ENCODE data around the gene ARHGEF4. TPM values are rescaled to one million over a fixed set of nuclear protein-coding genes. Genes with fewer than 3 reads are reported as not detected.

The ARHGEF4 gene
- total RNA-seq, 1 experiment from 2014 or later, result 20.0 TPM

DNA sequence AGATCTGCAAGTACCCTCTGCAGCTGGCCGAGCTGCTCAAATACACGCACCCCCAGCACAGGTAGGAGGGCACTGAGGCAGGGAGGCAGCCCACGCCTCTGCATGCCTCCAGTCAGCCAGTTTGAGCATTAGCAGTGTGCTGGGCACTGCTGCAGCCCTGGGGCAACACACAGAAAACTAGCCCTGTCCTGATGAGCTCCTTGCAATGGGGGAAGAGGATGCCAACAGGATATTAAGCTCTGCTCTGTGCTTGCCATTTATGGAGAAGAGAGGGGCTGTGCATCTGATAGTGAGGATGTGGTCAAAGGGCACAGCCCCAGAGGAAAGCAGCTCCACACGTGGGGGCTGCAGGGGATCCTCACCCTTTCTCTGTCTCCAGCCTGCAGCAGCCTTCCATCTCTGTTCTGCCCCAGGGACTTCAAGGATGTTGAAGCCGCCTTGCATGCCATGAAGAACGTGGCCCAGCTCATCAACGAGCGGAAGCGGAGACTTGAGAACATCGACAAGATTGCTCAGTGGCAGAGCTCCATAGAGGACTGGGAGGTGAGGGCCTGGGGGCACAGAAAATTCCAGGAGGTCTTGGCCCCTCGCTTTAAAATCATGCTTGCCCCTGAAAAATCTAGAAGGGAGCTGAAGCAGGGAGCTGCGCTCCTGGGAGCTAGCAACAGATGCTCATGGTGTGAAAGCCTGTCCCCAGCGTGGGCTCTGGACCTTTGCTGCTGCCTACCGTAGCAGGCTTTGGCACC lies 204.9 kb downstream of the ARHGEF4 start:
- Histone ChIP-seq H3K9me2 (ENCODE audit: insufficient read depth) (no peaks in the 10 kb centered on the region), H3K27ac (no peak overlapping the region), H3K79me2 (ENCODE audit: low read depth) (no peaks in the 10 kb centered on the region), H3K9me3 (ENCODE audit: insufficient read depth, low read depth) (no peaks in the 10 kb centered on the region), H3K27me3 (ENCODE audit: insufficient read depth, low read depth) (no peaks in the 10 kb centered on the region), H3K4me1 (replicated peaks; ENCODE audit: insufficient read depth) (no peaks in the 10 kb centered on the region), H4K20me1 (ENCODE audit: insufficient read depth) (no peaks in the 10 kb centered on the region), H3F3A (ENCODE audit: insufficient read depth, low read depth) (no peaks in the 10 kb centered on the region), H3K36me3 (ENCODE audit: low read depth) (no peaks in the 10 kb centered on the region), H3K4me3 (no peak overlapping the region), H3K4me2 (no peak overlapping the region), H2AFZ (no peak overlapping the region)
- intact Hi-C loops (cut with micrococcal nuclease; ENCODE audit: unreplicated experiment), result no loop called here
- no peak for TF ChIP-seq EZH2 (IDR thresholded peaks at IDR 0.05; ENCODE audit: low read depth)
- TF ChIP-seq, protein P1, sequence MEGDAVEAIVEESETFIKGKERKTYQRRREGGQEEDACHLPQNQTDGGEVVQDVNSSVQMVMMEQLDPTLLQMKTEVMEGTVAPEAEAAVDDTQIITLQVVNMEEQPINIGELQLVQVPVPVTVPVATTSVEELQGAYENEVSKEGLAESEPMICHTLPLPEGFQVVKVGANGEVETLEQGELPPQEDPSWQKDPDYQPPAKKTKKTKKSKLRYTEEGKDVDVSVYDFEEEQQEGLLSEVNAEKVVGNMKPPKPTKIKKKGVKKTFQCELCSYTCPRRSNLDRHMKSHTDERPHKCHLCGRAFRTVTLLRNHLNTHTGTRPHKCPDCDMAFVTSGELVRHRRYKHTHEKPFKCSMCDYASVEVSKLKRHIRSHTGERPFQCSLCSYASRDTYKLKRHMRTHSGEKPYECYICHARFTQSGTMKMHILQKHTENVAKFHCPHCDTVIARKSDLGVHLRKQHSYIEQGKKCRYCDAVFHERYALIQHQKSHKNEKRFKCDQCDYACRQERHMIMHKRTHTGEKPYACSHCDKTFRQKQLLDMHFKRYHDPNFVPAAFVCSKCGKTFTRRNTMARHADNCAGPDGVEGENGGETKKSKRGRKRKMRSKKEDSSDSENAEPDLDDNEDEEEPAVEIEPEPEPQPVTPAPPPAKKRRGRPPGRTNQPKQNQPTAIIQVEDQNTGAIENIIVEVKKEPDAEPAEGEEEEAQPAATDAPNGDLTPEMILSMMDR (conservative IDR thresholded peaks at IDR 0.05), result no peak
- DNase-seq, result no peak
- BruUV-seq (replicated peaks), result no TSS peak
- ChIA-PET CTCF (no interaction called here), POLR2A (ENCODE audit: unreplicated experiment) (no interaction called here)

DNA sequence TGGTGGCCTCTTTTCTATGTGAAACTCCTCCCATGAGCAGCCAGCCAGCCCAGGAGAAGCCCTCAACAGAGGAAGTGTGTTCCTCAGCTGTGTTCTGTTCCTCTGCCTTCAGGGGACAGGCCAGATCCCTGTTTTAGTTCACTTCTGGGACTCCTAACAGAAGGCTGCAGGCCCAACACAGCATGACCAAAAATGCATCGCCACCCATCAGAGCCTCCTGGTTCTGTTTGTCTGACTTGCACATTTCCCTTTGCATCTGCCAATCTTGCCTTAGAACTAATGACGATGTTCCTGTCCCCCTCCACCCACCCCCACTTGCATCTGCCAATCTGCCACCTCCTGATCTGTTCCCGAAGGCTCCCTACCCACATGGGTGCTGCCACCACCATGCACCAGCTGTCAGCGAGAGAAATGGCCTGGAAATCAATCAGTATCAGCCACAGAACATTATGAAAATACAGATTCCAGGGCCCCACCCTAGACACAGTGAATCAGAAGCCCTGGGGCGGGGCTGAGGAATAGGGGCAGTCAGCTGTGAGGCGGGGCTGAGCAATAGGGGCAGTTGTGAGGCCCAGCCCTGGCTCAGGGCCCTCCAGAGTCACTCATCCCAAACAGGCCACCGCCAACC lies 205.5 kb downstream of the ARHGEF4 start:
- POLR2A ChIA-PET (ENCODE audit: unreplicated experiment), result no interaction called here
- Histone ChIP-seq H3K36me3 (ENCODE audit: low read depth) (no peaks in the 10 kb centered on the region), H4K20me1 (ENCODE audit: insufficient read depth) (no peaks in the 10 kb centered on the region), H3K27me3 (ENCODE audit: insufficient read depth, low read depth) (no peaks in the 10 kb centered on the region), H3K79me2 (ENCODE audit: low read depth) (no peaks in the 10 kb centered on the region), H3F3A (ENCODE audit: insufficient read depth, low read depth) (no peaks in the 10 kb centered on the region), H3K27ac (no peak overlapping the region), H3K9me2 (ENCODE audit: insufficient read depth) (no peaks in the 10 kb centered on the region), H3K9me3 (ENCODE audit: insufficient read depth, low read depth) (no peaks in the 10 kb centered on the region), H2AFZ (no peak overlapping the region), H3K4me3 (no peak overlapping the region), H3K4me1 (replicated peaks; ENCODE audit: insufficient read depth) (no peaks in the 10 kb centered on the region), H3K4me2 (no peak overlapping the region)
- no TSS peak for BruUV-seq (replicated peaks)
- CTCF ChIA-PET, result no interaction called here
- intact Hi-C loops (cut with micrococcal nuclease; ENCODE audit: unreplicated experiment), result no loop called here
- no peak for TF ChIP-seq EZH2 (IDR thresholded peaks at IDR 0.05; ENCODE audit: low read depth)
- no peak for DNase-seq

DNA sequence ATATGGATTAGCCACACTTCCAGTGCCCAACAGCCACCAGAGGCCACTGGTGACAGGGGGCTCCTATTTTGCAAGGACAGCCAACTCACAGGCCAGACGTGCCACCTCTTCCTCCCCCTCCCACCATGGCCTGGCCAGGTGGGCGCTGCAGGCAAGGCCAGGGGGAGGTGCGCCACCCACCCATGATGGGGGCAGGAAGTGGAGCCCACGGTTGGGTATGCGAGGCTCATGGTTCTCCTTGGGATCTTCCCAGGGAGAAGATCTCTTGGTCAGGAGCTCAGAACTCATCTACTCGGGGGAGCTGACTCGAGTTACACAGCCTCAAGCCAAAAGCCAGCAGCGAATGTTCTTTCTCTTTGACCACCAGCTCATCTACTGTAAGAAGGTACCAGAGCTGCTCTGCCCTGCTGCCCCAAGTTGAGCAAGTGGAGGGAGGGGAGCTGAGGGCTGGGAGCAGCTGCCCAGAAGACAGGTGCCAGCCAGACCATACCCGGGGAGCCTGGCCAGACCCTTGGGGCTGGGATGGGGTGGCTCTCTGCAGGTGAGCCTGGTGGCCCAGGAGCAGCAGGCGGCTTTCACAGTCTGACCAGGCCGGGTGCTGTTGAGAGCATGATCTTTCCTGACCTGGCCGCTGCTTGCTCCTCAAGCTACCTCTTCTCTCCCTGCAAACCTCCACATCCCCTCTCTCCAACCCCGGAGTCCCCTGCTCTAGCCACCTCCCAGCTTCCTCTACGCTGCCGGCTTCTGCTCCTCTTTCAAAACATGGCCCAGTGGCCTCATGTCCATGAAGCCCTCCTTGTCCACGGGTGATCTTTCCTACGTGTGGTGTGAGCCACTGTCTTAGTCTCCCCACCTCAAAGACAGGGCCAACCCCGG lies 206.7 kb downstream of the ARHGEF4 start:
- H4K20me1 ChIP-seq (ENCODE audit: insufficient read depth), result 0 out of 2 replicates have a peak, but pooled peaks cover 3% of the 10 kb centered on the region
- no peak for TF ChIP-seq EZH2 (IDR thresholded peaks at IDR 0.05; ENCODE audit: low read depth)
- TF ChIP-seq, protein P1 (conservative IDR thresholded peaks at IDR 0.05), result no peak
- no peak overlapping the region for H2AFZ ChIP-seq
- intact Hi-C loops (cut with micrococcal nuclease; ENCODE audit: unreplicated experiment), result no loop called here
- H3K4me2 ChIP-seq, result no peak overlapping the region
- no peaks in the 10 kb centered on the region for H3K36me3 ChIP-seq (ENCODE audit: low read depth)
- H3K9me2 ChIP-seq (ENCODE audit: insufficient read depth), result no peaks in the 10 kb centered on the region
- no peaks in the 10 kb centered on the region for H3K79me2 ChIP-seq (ENCODE audit: low read depth)
- H3K4me3 ChIP-seq, result no peak overlapping the region
- no peak for DNase-seq
- no peaks in the 10 kb centered on the region for H3F3A ChIP-seq (ENCODE audit: insufficient read depth, low read depth)
- H3K27ac ChIP-seq, result no peak overlapping the region
- ChIA-PET CTCF (no interaction called here), POLR2A (ENCODE audit: unreplicated experiment) (no interaction called here)
- no peaks in the 10 kb centered on the region for H3K9me3 ChIP-seq (ENCODE audit: insufficient read depth, low read depth)
- no peaks in the 10 kb centered on the region for H3K27me3 ChIP-seq (ENCODE audit: insufficient read depth, low read depth)
- BruUV-seq (replicated peaks), result no TSS peak
- H3K4me1 ChIP-seq (replicated peaks; ENCODE audit: insufficient read depth), result no peaks in the 10 kb centered on the region
